A549 (cell line): ENCODE results near the gene MARCO. TPM values are rescaled to one million over a fixed set of nuclear protein-coding genes. Genes with fewer than 3 reads are reported as not detected.

Experiments
- ATAC-seq, 2 experiments: fragments of 200-7000 bp in 1 of 2; fragments of >200 bp in 1 of 2; cut with Nextera tagmentation in 1 of 2; cut with Tn5 transposase in 1 of 2; 3 replicates each; pipeline versions ENCODE4 v1.8.0 to v1.9.1; 2018 to 2020; ENCODE audit warnings: mild to moderate bottlenecking in 1 of 2, moderate library complexity in 1 of 2
- CTCF ChIA-PET: fragments of 300-600 bp; sonication (Branson Sonifier 250); formaldehyde crosslinking; extraction: SDS; loops from one replicate; lab custom pipeline; 2021; ENCODE audit warnings: antibody characterized with exemption, inconsistent platforms; lab: Yijun Ruan, JAX
- POLR2A ChIA-PET: fragments of 350-600 bp; formaldehyde crosslinking; extraction: SDS; loops from one replicate; lab custom pipeline; 2021; ENCODE audit warnings: antibody characterized with exemption, inconsistent platforms; lab: Yijun Ruan, JAX
- DNase-seq, 2 experiments: peaks; one replicate each; pipeline versions ENCODE4 v3.0.0 to v3.0.0-alpha.2; 2011 to 2016; ENCODE audit warnings: low read depth in 1 of 2, low spot score in 1 of 2
- FAIRE-seq: peaks from 2 replicates; lab custom pipeline; 2011; peaks lifted over from hg19 to GRCh38; lab: Jason Lieb, UNC
- H3K27ac ChIP-seq, 2 experiments: fragments of >200 bp; sonication (Bioruptor Twin); formaldehyde crosslinking; 3 replicates each; pipeline ENCODE4 v1.5.1; 2016 to 2017
- H3K4me1 ChIP-seq: fragments of >200 bp; sonication (Bioruptor Twin); formaldehyde crosslinking; 3 replicates; pipeline ENCODE4 v1.6.1; 2016
- H3K4me2 ChIP-seq: fragments of >200 bp; sonication (Bioruptor Twin); formaldehyde crosslinking; 3 replicates; pipeline ENCODE4 v1.6.1; 2016
- H3K4me3 ChIP-seq: fragments of >200 bp; sonication (Bioruptor Twin); formaldehyde crosslinking; 3 replicates; pipeline ENCODE4 v1.5.1; 2016
- H3K9me3 ChIP-seq: fragments of >200 bp; sonication (Bioruptor Twin); formaldehyde crosslinking; 3 replicates; pipeline ENCODE4 v1.6.1; 2016
- CBX2 ChIP-seq: fragments of 200-600 bp; sonication (generic); IDR thresholded peaks from 2 replicates; pipeline ENCODE4 v1.6.1; 2016; ENCODE audit warnings: low read depth, mild to moderate bottlenecking, borderline replicate concordance
- CEBPB ChIP-seq, 2 experiments: fragments of >200 bp in 1 of 2; sonication (Bioruptor Twin) in 1 of 2; formaldehyde crosslinking in 1 of 2; IDR thresholded peaks; 2 replicates each; pipeline ENCODE4 v1.6.1; 2012 to 2016
- CHD4 ChIP-seq: fragments of 200-600 bp; sonication (generic); IDR thresholded peaks from 2 replicates; pipeline ENCODE4 v1.6.1; 2016; ENCODE audit warnings: antibody characterized with exemption, mild to moderate bottlenecking, borderline replicate concordance
- E2F6 ChIP-seq: IDR thresholded peaks from 2 replicates; pipeline ENCODE4 v1.6.1; 2012; ENCODE audit warnings: low read depth, borderline replicate concordance
- EP300 ChIP-seq, 2 experiments: fragments of >200 bp; sonication (Bioruptor Twin); formaldehyde crosslinking; IDR thresholded peaks; 2 replicates in 1 of 2; 3 replicates in 1 of 2; pipeline ENCODE4 v1.6.1; 2016 to 2017
- ESRRA ChIP-seq: fragments of 150-350 bp; IDR thresholded peaks from 2 replicates; pipeline ENCODE4 v1.6.1; 2014; ENCODE audit warnings: mild to moderate bottlenecking, low read length, borderline replicate concordance
- FOSB ChIP-seq: fragments of 250-450 bp; sonication (Bioruptor Pico); IDR thresholded peaks from 2 replicates; pipeline ENCODE4 v1.5.0; 2020; ENCODE audit warnings: mild to moderate bottlenecking, moderate library complexity
- FOSL2 ChIP-seq, 2 experiments: fragments of 450-650 bp in 1 of 2; fragments of >200 bp in 1 of 2; sonication (Bioruptor Twin) in 1 of 2; formaldehyde crosslinking; IDR thresholded peaks; 2 replicates each; pipeline versions ENCODE4 v1.5.0 to v1.6.1; 2016 to 2020; ENCODE audit warnings: mild to moderate bottlenecking in 1 of 2, moderate library complexity in 1 of 2
- HEYL ChIP-seq: fragments of 250-450 bp; sonication (Bioruptor Pico); IDR thresholded peaks from 2 replicates; pipeline ENCODE4 v1.8.0; 2021; ENCODE audit warnings: mild to moderate bottlenecking, moderate library complexity
- HOXB13 ChIP-seq: fragments of 250-450 bp; sonication (Bioruptor Pico); IDR thresholded peaks from 2 replicates; pipeline ENCODE4 v1.5.0; 2020; ENCODE audit warnings: low read depth, mild to moderate bottlenecking, moderate library complexity
- HOXB5 ChIP-seq: fragments of 250-450 bp; sonication (Bioruptor Pico); IDR thresholded peaks from 2 replicates; pipeline ENCODE4 v1.5.0; 2020; ENCODE audit warnings: mild to moderate bottlenecking, moderate library complexity
- JUNB ChIP-seq: fragments of >200 bp; sonication (Bioruptor Twin); formaldehyde crosslinking; IDR thresholded peaks from 2 replicates; pipeline ENCODE4 v1.6.1; 2016
- KDM1A ChIP-seq: fragments of 200-600 bp; sonication (generic); IDR thresholded peaks from 2 replicates; pipeline ENCODE4 v1.6.1; 2016; ENCODE audit warnings: low read depth, mild to moderate bottlenecking
- KDM5A ChIP-seq: fragments of 200-600 bp; sonication (generic); IDR thresholded peaks from 2 replicates; pipeline ENCODE4 v1.6.1; 2016; ENCODE audit warnings: antibody characterized with exemption, mild to moderate bottlenecking
- MAFK ChIP-seq: fragments of 450-650 bp; IDR thresholded peaks from 2 replicates; pipeline ENCODE4 v1.6.1; 2014; ENCODE audit not compliant: partially characterized antibody
- MAZ ChIP-seq: fragments of 150-350 bp; IDR thresholded peaks from 2 replicates; pipeline ENCODE4 v1.6.1; 2014; ENCODE audit warnings: antibody characterized with exemption, low read depth, low read length, borderline replicate concordance
- NFE2L2 ChIP-seq: fragments of 150-350 bp; conservative IDR thresholded peaks from 2 replicates; pipeline ENCODE4 v1.6.1; 2014; ENCODE audit warnings: low read length
- NPAS2 ChIP-seq: fragments of 250-450 bp; sonication (Bioruptor Pico); IDR thresholded peaks from 2 replicates; pipeline ENCODE4 v1.8.0; 2022; ENCODE audit warnings: mild to moderate bottlenecking, moderate library complexity, borderline replicate concordance
- PHF8 ChIP-seq: fragments of 200-600 bp; sonication (generic); IDR thresholded peaks from 2 replicates; pipeline ENCODE4 v1.6.1; 2016; ENCODE audit warnings: low read depth, mild to moderate bottlenecking, antibody characterized with exemption, moderate library complexity, borderline replicate concordance
- TFCP2L1 ChIP-seq: fragments of 250-450 bp; sonication (Bioruptor Pico); IDR thresholded peaks from 2 replicates; pipeline ENCODE4 v1.5.0; 2021; ENCODE audit warnings: mild to moderate bottlenecking
- TP53 ChIP-seq: fragments of 250-450 bp; sonication (Bioruptor Pico); IDR thresholded peaks from 2 replicates; pipeline ENCODE4 v1.5.0; 2021; ENCODE audit warnings: mild to moderate bottlenecking, moderate library complexity
- ZNF302 ChIP-seq: fragments of 250-450 bp; sonication (Bioruptor Pico); IDR thresholded peaks from 2 replicates; pipeline ENCODE4 v1.9.0; 2021; ENCODE audit warnings: inconsistent platforms, mild to moderate bottlenecking, moderate library complexity
- ZSCAN20 ChIP-seq: fragments of 250-450 bp; sonication (Bioruptor Pico); IDR thresholded peaks from 2 replicates; pipeline ENCODE4 v1.8.0; 2022; ENCODE audit warnings: mild to moderate bottlenecking, moderate library complexity
- WGBS: methylation state at CpG from one replicate; pipeline ENCODE4 v1.1.6; 2017; ENCODE audit errors: missing lambda C conversion rate; 5-methylcytosine and 5-hydroxymethylcytosine counted together
- polyA plus RNA-seq, 4 experiments: library from polyadenylated mRNA; depleted of rRNA in 3 of 4; stranded (reverse); fragments of >200 nt; fragmentation: RNase III in 1 of 4; extraction: RNeasy Plus Mini Kit Qiagen cat#74134 plus additional on column Dnase treatment in 1 of 4; gene quantifications; 2 replicates in 3 of 4; 3 replicates in 1 of 4; pipeline ENCODE4 v1.2.3, GENCODE V29; 2011 to 2017

MARCO gene
- polyA plus RNA-seq, 2 of the 4 experiments (the other 2 are of a cell fraction) = 0.05 TPM; not detected in 1

DNA sequence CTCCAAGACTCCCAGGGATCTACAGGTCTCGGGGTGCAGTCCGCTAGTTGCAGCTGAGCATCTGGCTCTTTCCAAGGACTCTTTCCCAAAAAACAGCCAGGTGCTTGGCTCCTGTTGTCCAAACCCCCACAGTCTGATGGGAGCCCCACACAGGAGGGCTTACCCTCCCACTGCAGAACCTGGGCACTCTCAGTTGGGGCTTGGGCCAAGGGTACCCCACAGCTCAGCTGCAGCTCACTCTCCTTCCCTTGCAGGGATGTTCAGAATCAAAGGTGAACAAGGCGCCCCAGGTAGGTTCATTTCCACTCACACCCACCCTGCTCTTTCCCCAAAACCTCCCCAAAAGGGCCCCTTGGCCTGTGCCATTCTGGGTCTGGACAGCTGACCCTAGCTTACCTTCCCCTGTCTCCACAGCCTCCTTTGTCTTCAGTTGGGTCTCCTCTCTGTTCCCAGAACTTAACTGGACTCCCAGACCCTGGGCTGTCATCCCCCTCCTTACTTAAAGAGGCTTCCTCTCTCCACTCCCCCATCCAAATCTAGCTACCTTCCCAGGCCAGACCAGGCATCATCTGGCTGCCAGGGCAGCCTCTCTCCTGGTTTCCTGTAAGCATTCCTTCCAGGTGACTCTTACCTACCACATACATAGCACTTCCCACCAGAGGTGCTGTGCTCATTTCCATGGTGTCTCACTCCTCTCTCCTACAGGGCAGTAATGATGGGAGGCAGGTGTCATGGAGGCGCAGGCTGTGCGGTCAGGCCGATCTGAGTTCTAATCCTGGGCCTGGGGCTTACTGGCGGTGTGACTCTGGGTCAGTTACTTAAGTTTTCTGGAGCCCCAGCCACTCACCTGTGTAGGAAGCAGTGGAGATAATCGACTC lies 29.5 kb downstream of the MARCO start:
- H3K27ac ChIP-seq = no peak overlapping the region
- WGBS = 39% methylated on average over 6 of the region's 8 CpGs
- no peak for TF ChIP-seq NFE2L2
- no peak for TF ChIP-seq MAZ
- no peak for TF ChIP-seq PHF8
- no peak for TF ChIP-seq E2F6
- TF ChIP-seq KDM5A = no peak
- TF ChIP-seq CBX2 = no peak
- no peak for TF ChIP-seq CHD4
- no peak for TF ChIP-seq TP53 (CRISPR knock-in tag)
- TF ChIP-seq NPAS2 = no peak
- no peak for TF ChIP-seq HEYL (CRISPR knock-in tag)
- no peak for TF ChIP-seq EP300 (IDR thresholded peaks at IDR 0.05)
- TF ChIP-seq FOSB (CRISPR knock-in tag) = no peak
- TF ChIP-seq HOXB5 (CRISPR knock-in tag) = no peak
- TF ChIP-seq, all 56 proteins: peak for 0
- no peak for DNase-seq
- ATAC-seq = no peak
- no peak overlapping the region for H3K4me2 ChIP-seq
- no peaks in the 10 kb centered on the region for H3K9me3 ChIP-seq
- H3K4me3 ChIP-seq = no peak overlapping the region
- ChIA-PET POLR2A (no interaction called here), CTCF (no interaction called here)
- no peak for FAIRE-seq
- peaks cover 11% of the 10 kb centered on the region; the same call in 1 of the 3 replicates for H3K4me1 ChIP-seq

DNA sequence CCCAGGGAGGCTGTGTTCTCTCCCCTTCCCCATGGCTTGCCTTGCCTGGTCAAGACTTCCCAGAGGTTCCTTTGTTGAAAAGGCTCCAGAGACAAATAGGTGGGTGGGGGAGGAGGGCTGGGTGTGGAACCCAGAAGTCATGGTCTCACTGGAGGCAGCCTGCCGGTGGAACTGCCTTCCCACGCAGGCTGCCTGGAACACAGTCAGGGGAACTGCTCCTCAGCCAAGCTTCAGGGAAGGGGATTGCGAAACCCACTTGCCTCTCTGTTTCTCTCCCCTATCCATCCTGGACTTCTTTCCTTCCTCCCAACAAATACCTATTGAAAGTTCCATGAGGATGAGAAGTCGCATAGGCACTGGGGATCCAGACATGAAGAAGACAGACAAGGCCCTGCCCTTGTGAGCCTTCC lies 31.6 kb downstream of the MARCO start:
- Histone ChIP-seq H3K4me3 (no peak overlapping the region), H3K4me1 (peaks cover 11% of the 10 kb centered on the region; the same call in 1 of the 3 replicates), H3K4me2 (peak overlapping the region; percentile 49), H3K9me3 (no peaks in the 10 kb centered on the region), H3K27ac (peak overlapping the region; percentile 53 to 57; a peak in 3 of 6 replicates)
- FAIRE-seq (no peak), DNase-seq (no peak), ATAC-seq (no peak)
- 47% methylated on average over 4 of the region's 4 CpGs for WGBS
- no peak for TF ChIP-seq KDM1A
- no peak for TF ChIP-seq HEYL (CRISPR knock-in tag)
- no peak for TF ChIP-seq ESRRA
- no peak for TF ChIP-seq ZSCAN20 (CRISPR knock-in tag)
- TF ChIP-seq CEBPB (IDR thresholded peaks at IDR 0.05) = peak in 1 of 2 experiments; percentile 48; a peak in 1 of 4 replicates
- TF ChIP-seq MAFK = no peak
- no peak for TF ChIP-seq ZNF302 (CRISPR knock-in tag)
- POLR2A ChIA-PET = no interaction called here
- CTCF ChIA-PET = no interaction called here

DNA sequence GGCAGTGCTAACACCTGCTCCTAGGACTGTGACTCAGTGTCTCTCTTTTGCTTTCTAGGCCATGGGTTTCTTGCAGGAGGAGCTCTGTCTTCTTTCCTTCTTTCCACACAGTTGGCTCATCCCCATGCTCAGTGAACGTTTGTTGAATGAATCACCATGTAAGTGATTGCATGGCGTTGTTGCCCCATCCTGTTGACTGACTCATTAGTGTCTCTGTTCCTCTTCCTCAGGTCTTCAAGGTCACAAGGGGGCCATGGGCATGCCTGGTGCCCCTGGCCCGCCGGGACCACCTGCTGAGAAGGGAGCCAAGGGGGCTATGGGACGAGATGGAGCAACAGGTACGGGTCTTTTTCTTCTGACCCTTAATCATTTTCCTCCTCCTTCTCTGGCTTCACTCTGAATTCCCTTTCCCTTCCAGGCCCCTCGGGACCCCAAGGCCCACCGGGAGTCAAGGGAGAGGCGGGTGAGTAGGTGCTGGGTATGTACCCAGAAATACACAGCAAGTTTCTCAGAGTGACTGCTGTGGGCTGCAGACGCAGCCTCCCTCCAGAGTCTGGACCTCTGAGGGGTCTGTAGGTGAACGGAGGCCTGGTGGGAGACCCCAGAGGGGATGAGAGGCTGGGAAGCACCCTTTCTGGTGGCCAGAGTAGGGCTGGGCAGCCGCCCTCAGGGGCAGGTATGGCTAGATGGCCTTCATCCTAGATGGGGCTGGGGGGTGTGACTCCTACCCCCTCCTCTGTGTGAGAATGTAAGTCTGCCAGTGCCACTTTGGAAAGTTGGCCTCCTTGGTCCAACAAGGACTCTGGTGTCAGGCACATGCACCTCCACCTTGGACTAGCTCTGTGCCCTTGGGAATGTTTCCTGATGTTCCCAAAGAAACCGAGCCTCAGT lies 32.4 kb downstream of the MARCO start:
- no peaks in the 10 kb centered on the region for H3K9me3 ChIP-seq
- POLR2A ChIA-PET = no interaction called here
- TF ChIP-seq CEBPB (IDR thresholded peaks at IDR 0.05) = peak; percentile 33 to 71; a peak in 3 of 4 replicates
- peak; percentile 63 for TF ChIP-seq FOSL2 (IDR thresholded peaks at IDR 0.05)
- peak; percentile 45; the same call in 1 of the 2 replicates for TF ChIP-seq FOSL2 (CRISPR knock-in tag; IDR thresholded peaks at IDR 0.05)
- 0 out of 2 replicates have a peak, but pooled peaks have one; percentile 33 for TF ChIP-seq JUNB
- no peak for TF ChIP-seq HOXB13 (CRISPR knock-in tag)
- TF ChIP-seq NPAS2 = no peak
- no peak for TF ChIP-seq TFCP2L1
- TF ChIP-seq, all 56 proteins: peak for 3
- ATAC-seq = peak; percentile 69 to 81
- peaks cover 11% of the 10 kb centered on the region; the same call in 1 of the 3 replicates for H3K4me1 ChIP-seq
- no peak overlapping the region for H3K4me3 ChIP-seq
- DNase-seq = peak; percentile 31 to 56
- WGBS = 19% methylated on average over 13 of the region's 13 CpGs
- H3K27ac ChIP-seq = peak overlapping the region; percentile 53 to 57; a peak in 4 of 6 replicates
- peak overlapping the region; percentile 49 for H3K4me2 ChIP-seq
- CTCF ChIA-PET = no interaction called here
- FAIRE-seq = no peak
